Neutrophil (primary cell): ENCODE results near the gene NIBAN1.

Source experiments
- H3K27ac ChIP-seq: fragments of 200-600 bp; sonication (generic); 2 replicates; pipeline ENCODE4 v1.5.1; 2016; ENCODE audit warnings: mild to moderate bottlenecking, moderate library complexity
- H3K27me3 ChIP-seq: fragments of 200-600 bp; sonication (generic); 2 replicates; pipeline ENCODE4 v1.6.0; 2016; ENCODE audit warnings: mild to moderate bottlenecking
- H3K36me3 ChIP-seq: fragments of 200-600 bp; sonication (generic); 2 replicates; pipeline ENCODE4 v1.5.1; 2017
- H3K4me1 ChIP-seq, 2 experiments: fragments of 200-600 bp in 1 of 2; sonication (generic) in 1 of 2; 1 replicate in 1 of 2; 2 replicates in 1 of 2; pipeline versions ENCODE4 v1.5.1 to v1.6.1; 2013 to 2016; ENCODE audit warnings: low read depth in 1 of 2, low read length in 1 of 2, mild to moderate bottlenecking in 1 of 2, moderate library complexity in 1 of 2; ENCODE audit not compliant: control insufficient read depth in 1 of 2, insufficient read depth in 1 of 2
- H3K4me3 ChIP-seq, 2 experiments: fragments of 200-600 bp in 1 of 2; sonication (generic) in 1 of 2; 1 replicate in 1 of 2; 2 replicates in 1 of 2; pipeline ENCODE4 v1.5.1; 2013 to 2016; ENCODE audit warnings: low read depth in 1 of 2, low read length in 1 of 2, mild to moderate bottlenecking in 1 of 2, moderate library complexity in 1 of 2
- H3K9me3 ChIP-seq: fragments of 200-600 bp; sonication (generic); 2 replicates; pipeline ENCODE4 v1.5.1; 2016
- CTCF ChIP-seq: fragments of 200-600 bp; sonication (generic); IDR thresholded peaks from 2 replicates; pipeline ENCODE4 v1.5.1; 2016; ENCODE audit warnings: antibody characterized with exemption

Gene NIBAN1

GRCh38 chr1:184980726-184981125 is 6.4 kb upstream of the NIBAN1 start:
- Histone ChIP-seq H3K27me3 (no peaks in the 10 kb centered on the region), H3K4me1 (peaks cover 8 to 9% of the 10 kb centered on the region in 2 experiments), H3K27ac (no peak overlapping the region), H3K4me3 (no peak overlapping the region), H3K9me3 (no peaks in the 10 kb centered on the region), H3K36me3 (no peaks in the 10 kb centered on the region)
- no peak for TF ChIP-seq CTCF

- no peaks in the 10 kb centered on the region for H3K36me3 ChIP-seq
- TF ChIP-seq CTCF: no peak
- H3K4me1 ChIP-seq: peaks cover 36 to 42% of the 10 kb centered on the region in 2 experiments
- peak overlapping the region in 1 of 2 experiments; percentile 77 for H3K4me3 ChIP-seq
- H3K27me3 ChIP-seq: no peaks in the 10 kb centered on the region
- H3K27ac ChIP-seq: peak overlapping the region; percentile 93
- no peaks in the 10 kb centered on the region for H3K9me3 ChIP-seq
Measured at GRCh38 chr1:184975208-184975870, 1.0 kb upstream of the NIBAN1 start.

GRCh38 chr1:184974837-184975115 is 468 bp upstream of the NIBAN1 start:
- Histone ChIP-seq H3K27me3 (no peaks in the 10 kb centered on the region), H3K36me3 (no peaks in the 10 kb centered on the region), H3K9me3 (no peaks in the 10 kb centered on the region), H3K4me1 (peaks cover 38 to 46% of the 10 kb centered on the region in 2 experiments), H3K27ac (peak overlapping the region; percentile 93), H3K4me3 (peak overlapping the region; percentile 77)
- TF ChIP-seq CTCF: no peak

GRCh38 chr1:184973272-184974055 is 844 bp downstream of the NIBAN1 start:
- peak overlapping the region; percentile 77 for H3K4me3 ChIP-seq
- peaks cover 38 to 57% of the 10 kb centered on the region in 2 experiments for H3K4me1 ChIP-seq
- no peaks in the 10 kb centered on the region for H3K36me3 ChIP-seq
- peak overlapping the region; percentile 93 for H3K27ac ChIP-seq
- no peaks in the 10 kb centered on the region for H3K27me3 ChIP-seq
- H3K9me3 ChIP-seq: no peaks in the 10 kb centered on the region
- TF ChIP-seq CTCF: peak; percentile 27

- no peak for TF ChIP-seq CTCF
- Histone ChIP-seq H3K27ac (peak overlapping the region; percentile 93), H3K27me3 (no peaks in the 10 kb centered on the region), H3K4me1 (peaks cover 38 to 57% of the 10 kb centered on the region in 2 experiments), H3K9me3 (no peaks in the 10 kb centered on the region), H3K36me3 (no peaks in the 10 kb centered on the region), H3K4me3 (peak overlapping the region; percentile 77)
Measured at GRCh38 chr1:184972315-184973055, 1.8 kb downstream of the NIBAN1 start.
